ENCODE data around the gene CDH4. TPM values are rescaled to one million over a fixed set of nuclear protein-coding genes. Genes with fewer than 3 reads are reported as not detected.

CDH4 gene
- total RNA-seq, 1 experiment from 2014 or later: 5.3 TPM

GRCh38 chr20:61819574-61819846 lies 567.4 kb downstream of the CDH4 start:
- no peak for TF ChIP-seq NR2C2 (CRISPR knock-in tag; IDR thresholded peaks at IDR 0.05)
- TF ChIP-seq EMX1 (CRISPR knock-in tag; IDR thresholded peaks at IDR 0.05): no peak
- TF ChIP-seq CTCF (IDR thresholded peaks at IDR 0.05): no peak
- TF ChIP-seq TEAD1 (CRISPR knock-in tag; IDR thresholded peaks at IDR 0.05): no peak
- no peak for TF ChIP-seq ATF1 (CRISPR knock-in tag; IDR thresholded peaks at IDR 0.05)
- TF ChIP-seq MLX (CRISPR knock-in tag; IDR thresholded peaks at IDR 0.05): no peak
- no peak for TF ChIP-seq ZNF281 (CRISPR knock-in tag; IDR thresholded peaks at IDR 0.05)
- no peak for TF ChIP-seq STAT6 (CRISPR knock-in tag; conservative IDR thresholded peaks at IDR 0.05; ENCODE audit: low read depth)
- no peak for TF ChIP-seq ZBTB43 (CRISPR knock-in tag; IDR thresholded peaks at IDR 0.05)
- no peak for TF ChIP-seq ZNF219 (CRISPR knock-in tag; IDR thresholded peaks at IDR 0.05; ENCODE audit: borderline replicate concordance)
- TF ChIP-seq SOX15 (CRISPR knock-in tag; IDR thresholded peaks at IDR 0.05): no peak
- TF ChIP-seq GTF2I (CRISPR knock-in tag; conservative IDR thresholded peaks at IDR 0.05): no peak
- no peak for TF ChIP-seq JUN (CRISPR knock-in tag; IDR thresholded peaks at IDR 0.05)
- TF ChIP-seq ATF2 (CRISPR knock-in tag; IDR thresholded peaks at IDR 0.05; ENCODE audit: borderline replicate concordance, low read depth): no peak
- no peak for TF ChIP-seq NFE2L1 (CRISPR knock-in tag; IDR thresholded peaks at IDR 0.05)
- TF ChIP-seq ERG (CRISPR knock-in tag; IDR thresholded peaks at IDR 0.05): no peak
- TF ChIP-seq NFATC4 (CRISPR knock-in tag; IDR thresholded peaks at IDR 0.05): no peak
- TF ChIP-seq ZBTB21 (CRISPR knock-in tag; IDR thresholded peaks at IDR 0.05; ENCODE audit: borderline replicate concordance): no peak
- TF ChIP-seq ZNF317 (CRISPR knock-in tag; IDR thresholded peaks at IDR 0.05; ENCODE audit: borderline replicate concordance, low read depth): no peak
- Mint-ChIP-seq H3K36me3 (peaks cover 4% of the 10 kb centered on the region; the same call in 1 of the 2 replicates), H3K4me3 (no peak overlapping the region), H3K9me3 (peaks cover 8% of the 10 kb centered on the region), H3K27me3 (ENCODE audit: low read depth) (peaks cover 19% of the 10 kb centered on the region), H3K4me1 (no peaks in the 10 kb centered on the region), H3K27ac (no peak overlapping the region)
- CTCF ChIA-PET: no interaction called here
- DNase-seq (ENCODE audit: low spot score) (no peak), ATAC-seq (no peak)
- POLR2A ChIA-PET: no interaction called here
